SK-N-SH (cell line): ENCODE measurements around the gene MAP3K6. TPM values are rescaled to one million over a fixed set of nuclear protein-coding genes. Genes with fewer than 3 reads are reported as not detected.

Experiments used
- CTCF ChIA-PET: fragments of 300-600, 350-600 bp; formaldehyde crosslinking; extraction: SDS; loops from one replicate; lab custom pipeline; 2021; lab: Yijun Ruan, JAX
- POLR2A ChIA-PET: fragments of 350-600 bp; sonication (Branson Sonifier 250); formaldehyde crosslinking; extraction: SDS; loops from one replicate; lab custom pipeline; 2020; ENCODE audit warnings: antibody characterized with exemption, inconsistent platforms; lab: Yijun Ruan, JAX
- DNase-seq: peaks from one replicate; pipeline ENCODE4 v3.0.0; 2012
- H2AFZ ChIP-seq: fragments of 200-600 bp; sonication (generic); 2 replicates; pipeline ENCODE4 v1.8.1; 2016; ENCODE audit warnings: antibody characterized with exemption, mild to moderate bottlenecking, low read depth
- H3F3A ChIP-seq: fragments of 200-600 bp; sonication (generic); replicated peaks from 2 replicates; pipeline ENCODE3; 2016; ENCODE audit warnings: antibody characterized with exemption, mild to moderate bottlenecking; ENCODE audit not compliant: insufficient read depth
- H3K27ac ChIP-seq, 2 experiments: fragments of 200-500 bp in 1 of 2; fragments of 200-600 bp in 1 of 2; sonication (Bioruptor generic) in 1 of 2; sonication (generic), shearing (Covaris generic) in 1 of 2; 2 replicates each; pipeline versions ENCODE4 v1.5.1 to v1.6.1; 2014 to 2016; ENCODE audit warnings: low read depth in 2 of 2, inconsistent platforms in 1 of 2, low read length in 1 of 2, mild to moderate bottlenecking in 1 of 2, mixed read lengths in 1 of 2
- H3K27me3 ChIP-seq: fragments of 200-600 bp; sonication (generic), shearing (Covaris generic); 2 replicates; pipeline ENCODE4 v1.6.1; 2016; ENCODE audit warnings: mixed run types; ENCODE audit not compliant: insufficient read depth
- H3K36me3 ChIP-seq, 2 experiments: fragments of 200-500 bp in 1 of 2; fragments of 200-600 bp in 1 of 2; sonication (Bioruptor generic) in 1 of 2; sonication (generic) in 1 of 2; replicated peaks in 1 of 2; 2 replicates each; pipeline versions ENCODE3 to v1.5.1; 2014 to 2016; ENCODE audit warnings: low read length in 1 of 2, mild to moderate bottlenecking in 1 of 2; ENCODE audit not compliant: insufficient read depth in 2 of 2, control insufficient read depth in 1 of 2
- H3K4me1 ChIP-seq, 2 experiments: fragments of 200-500 bp in 1 of 2; fragments of 200-600 bp in 1 of 2; sonication (Bioruptor generic) in 1 of 2; sonication (generic), shearing (Covaris generic) in 1 of 2; 2 replicates each; pipeline versions ENCODE4 v1.5.1 to v1.6.1; 2014 to 2016; ENCODE audit warnings: low read depth in 1 of 2, low read length in 1 of 2, mixed run types in 1 of 2; ENCODE audit not compliant: insufficient read depth in 2 of 2, control insufficient read depth in 1 of 2
- H3K4me2 ChIP-seq: fragments of 200-600 bp; sonication (generic), shearing (Covaris generic); 2 replicates; pipeline ENCODE4 v1.6.1; 2017; ENCODE audit warnings: mixed run types
- H3K4me3 ChIP-seq, 2 experiments: fragments of 200-500 bp in 1 of 2; fragments of 200-600 bp in 1 of 2; sonication (Bioruptor generic) in 1 of 2; sonication (generic), shearing (Covaris generic) in 1 of 2; 2 replicates each; pipeline versions ENCODE4 v1.5.1 to v1.8.1; 2014 to 2016; ENCODE audit warnings: low read depth in 2 of 2, inconsistent platforms in 1 of 2, low read length in 1 of 2, mild to moderate bottlenecking in 1 of 2, mixed read lengths in 1 of 2, moderate library complexity in 1 of 2
- H3K79me2 ChIP-seq: fragments of 200-600 bp; sonication (generic); 2 replicates; pipeline ENCODE4 v1.8.1; 2017; ENCODE audit warnings: mild to moderate bottlenecking; ENCODE audit not compliant: insufficient read depth
- H3K9ac ChIP-seq: fragments of 200-600 bp; sonication (generic); 2 replicates; pipeline ENCODE4 v1.6.1; 2017; ENCODE audit warnings: mixed run types
- H3K9me2 ChIP-seq: fragments of 200-600 bp; sonication (generic); 2 replicates; pipeline ENCODE4 v1.6.1; 2017; ENCODE audit warnings: mixed run types
- H3K9me3 ChIP-seq: fragments of 200-600 bp; sonication (generic); 2 replicates; pipeline ENCODE4 v1.6.1; 2017; ENCODE audit warnings: mixed run types, mild to moderate bottlenecking, moderate library complexity
- H4K20me1 ChIP-seq: fragments of 200-600 bp; sonication (generic); 2 replicates; pipeline ENCODE4 v1.6.1; 2017; ENCODE audit warnings: mild to moderate bottlenecking, mixed run types; ENCODE audit not compliant: insufficient read depth
- CHD2 ChIP-seq: fragments of 150-350 bp; IDR thresholded peaks from 2 replicates; pipeline ENCODE4 v1.6.1; 2018; ENCODE audit warnings: low read length; ENCODE audit not compliant: partially characterized antibody
- CTCF ChIP-seq: fragments of 200-600 bp; sonication (generic); IDR thresholded peaks from 2 replicates; pipeline ENCODE4 v1.6.1; 2017; ENCODE audit warnings: antibody characterized with exemption, mild to moderate bottlenecking, moderate library complexity
- ELF1 ChIP-seq: IDR thresholded peaks from 2 replicates; pipeline ENCODE4 v1.4.0; 2012
- EP300 ChIP-seq, 2 experiments: IDR thresholded peaks; 2 replicates each; pipeline versions ENCODE4 v1.4.0 to v1.6.1; 2012; ENCODE audit warnings: borderline replicate concordance in 1 of 2, low read depth in 1 of 2, low read length in 1 of 2
- GATA2 ChIP-seq: sonication (generic); formaldehyde crosslinking; IDR thresholded peaks from 2 replicates; pipeline ENCODE4 v1.5.0; 2020; ENCODE audit warnings: mild to moderate bottlenecking, missing genetic modification reagents
- JUND ChIP-seq: IDR thresholded peaks from 2 replicates; pipeline ENCODE4 v1.4.0; 2012
- MXI1 ChIP-seq: IDR thresholded peaks from 2 replicates; pipeline ENCODE4 v1.6.1; 2012; ENCODE audit warnings: mild to moderate bottlenecking, low read depth, low read length, improper control_type of control experiment
- NFIC ChIP-seq: IDR thresholded peaks from 2 replicates; pipeline ENCODE4 v1.4.0; 2012; ENCODE audit warnings: borderline replicate concordance
- NRF1 ChIP-seq: IDR thresholded peaks from 2 replicates; pipeline ENCODE4 v1.6.1; 2012; ENCODE audit warnings: low read depth, mild to moderate bottlenecking, low read length
- PBX3 ChIP-seq: IDR thresholded peaks from 2 replicates; pipeline ENCODE4; 2012
- POLR2AphosphoS5 ChIP-seq: IDR thresholded peaks from 2 replicates; pipeline ENCODE4 v1.6.1; 2012; ENCODE audit warnings: low read depth, low read length
- RAD21 ChIP-seq: IDR thresholded peaks from 2 replicates; pipeline ENCODE4 v1.6.1; 2012; ENCODE audit warnings: mild to moderate bottlenecking, low read length
- REST ChIP-seq: IDR thresholded peaks from 2 replicates; pipeline ENCODE4 v1.6.1; 2012; ENCODE audit warnings: mild to moderate bottlenecking, low read depth, low read length, moderate library complexity
- RFX5 ChIP-seq: IDR thresholded peaks from 2 replicates; pipeline ENCODE4 v1.6.1; 2012; ENCODE audit warnings: mild to moderate bottlenecking, improper control_type of control experiment, low read length
- SIN3A ChIP-seq: IDR thresholded peaks from 2 replicates; pipeline ENCODE4 v1.6.1; 2012; ENCODE audit warnings: low read depth, mild to moderate bottlenecking, low read length, moderate library complexity, borderline replicate concordance
- SMC3 ChIP-seq: IDR thresholded peaks from 2 replicates; pipeline ENCODE4 v1.6.1; 2012; ENCODE audit warnings: low read depth, low read length, improper control_type of control experiment
- USF2 ChIP-seq: fragments of 150-350 bp; IDR thresholded peaks from 2 replicates; pipeline ENCODE4 v1.6.1; 2017; ENCODE audit warnings: antibody characterized with exemption, low read length, low read depth, borderline replicate concordance
- WGBS: methylation state at CpG from one replicate; pipeline ENCODE4 v1.1.6; 2017; ENCODE audit warnings: low lambda C conversion rate; 5-methylcytosine and 5-hydroxymethylcytosine counted together
- polyA plus RNA-seq, 3 experiments: library from polyadenylated mRNA; depleted of rRNA; stranded (reverse); fragments of >200 nt; gene quantifications; 2 replicates each; pipeline ENCODE4 v1.2.3, GENCODE V29; 2012

Gene MAP3K6
- 14.5 and 17.3 TPM in 2 replicates for polyA plus RNA-seq (2012; rRNA removed)
- 3.9 and 6.9 TPM in 2 replicates for polyA plus RNA-seq (2012; cell fraction: cytosol; rRNA removed)
- 95.2 and 113 TPM in 2 replicates for polyA plus RNA-seq (2012; cell fraction: nucleus; rRNA removed)

GRCh38 chr1:27366411-27367159 is at the start of gene MAP3K6:
Gene MAP3K6 (minus strand): TSS chr1:27366961. CDS start chr1:27366597, 364 bp downstream.
- peak; percentile 90 for DNase-seq
- peaks cover 9% of the 10 kb centered on the region for H3F3A ChIP-seq
- peak within 1 kb of the TSS; percentile 69 to 89 for H3K4me3 ChIP-seq
- peak within 1 kb of the TSS; percentile 97 for H2AFZ ChIP-seq
- peak within 1 kb of the TSS; percentile 93 for H3K9ac ChIP-seq
- H3K79me2 ChIP-seq = peaks cover 9% of the 10 kb centered on the region; the same call in 1 of the 2 replicates
- ChIA-PET CTCF (interaction anchor here (0.6 to 9.6 kb wide), 27 partner anchors 9 to 290 kb away, joined by 3 to 154 read pairs (median 4); partner anchors contain the start of genes CD164L2, FCN3 and TMEM222), POLR2A (interaction anchor here (0.6 to 2.6 kb wide), 9 partner anchors 17 to 1281 kb away, joined by 3 to 24 read pairs (median 5); partner anchors contain the start of gene GPR3)
- TF ChIP-seq POLR2AphosphoS5 (peak; percentile 64; the same call in 1 of the 2 replicates), CHD2 (peak; percentile 2), CTCF (peak; percentile 59), REST (no peak), MXI1 (peak; percentile 54; the same call in 1 of the 2 replicates)
- peaks cover 4 to 14% of the 10 kb centered on the region in 2 experiments; a peak in 2 of 4 replicates for H3K4me1 ChIP-seq
- H3K9me2 ChIP-seq = no peaks in the 10 kb centered on the region
- peak within 1 kb of the TSS; percentile 74 to 94 for H3K27ac ChIP-seq
- no peaks in the 10 kb centered on the region for H3K9me3 ChIP-seq
- WGBS = 2% methylated on average over 10 of the region's 67 CpGs
- no peaks in the 10 kb centered on the region for H4K20me1 ChIP-seq
- H3K36me3 ChIP-seq = peaks cover 0 to 19% of the 10 kb centered on the region in 2 experiments
- H3K27me3 ChIP-seq = no peaks in the 10 kb centered on the region
- peak within 1 kb of the TSS; percentile 78 for H3K4me2 ChIP-seq

GRCh38 chr1:27414091-27414490 is 47.3 kb upstream of the MAP3K6 start:
- peaks cover 0 to 12% of the 10 kb centered on the region in 2 experiments; a peak in 1 of 4 replicates for H3K4me1 ChIP-seq
- POLR2A ChIA-PET = interaction anchor here (0.6 kb wide), 1 partner anchor 115 kb away, joined by 3 read pairs; no protein-coding TSS in a partner anchor
- no peak overlapping the region for H3K9ac ChIP-seq
- H2AFZ ChIP-seq = no peak overlapping the region
- peaks cover 7% of the 10 kb centered on the region for H3K79me2 ChIP-seq
- 100% methylated on average over 1 of the region's 1 CpG for WGBS
- H3K9me2 ChIP-seq = no peaks in the 10 kb centered on the region
- H3K27ac ChIP-seq = no peak overlapping the region
- CTCF ChIA-PET = interaction anchor here (0.8 to 16.9 kb wide), 7 partner anchors 11 to 192 kb away, joined by 3 to 111 read pairs (median 8); partner anchors contain the start of gene AHDC1
- peaks cover 71 to 75% of the 10 kb centered on the region in 2 experiments for H3K36me3 ChIP-seq
- H4K20me1 ChIP-seq = no peaks in the 10 kb centered on the region
- H3K4me2 ChIP-seq = no peak overlapping the region
- no peaks in the 10 kb centered on the region for H3K9me3 ChIP-seq
- DNase-seq = no peak
- H3K27me3 ChIP-seq = no peaks in the 10 kb centered on the region
- no peak overlapping the region for H3K4me3 ChIP-seq
- H3F3A ChIP-seq = peaks cover 10% of the 10 kb centered on the region
- no peak for TF ChIP-seq POLR2AphosphoS5
- no peak for TF ChIP-seq EP300 (IDR thresholded peaks at IDR 0.05; ENCODE audit: borderline replicate concordance in 1 of 2, low read depth in 1 of 2, low read length in 1 of 2)
- no peak for TF ChIP-seq USF2
- no peak for TF ChIP-seq SMC3
- no peak for TF ChIP-seq RAD21
- no peak for TF ChIP-seq ELF1
- no peak for TF ChIP-seq NRF1
- no peak for TF ChIP-seq NFIC
- no peak for TF ChIP-seq RFX5
- TF ChIP-seq JUND = no peak
- no peak for TF ChIP-seq SIN3A
- TF ChIP-seq GATA2 (CRISPR knock-in tag) = no peak
- no peak for TF ChIP-seq PBX3
